Large intestine (tissue), 3 donors: ENCODE measurements around the gene THSD4. TPM values are rescaled to one million over a fixed set of nuclear protein-coding genes. Genes with fewer than 3 reads are reported as not detected.

Experiments used
- DNase-seq, 2 donors: peaks; one replicate each; pipeline versions ENCODE4 v3.0.0 to v3.0.0-alpha.2; 2013
- H3K27ac ChIP-seq: one replicate; pipeline ENCODE4 v1.5.1; 2013; ENCODE audit warnings: low read length
- H3K27me3 ChIP-seq: 2 replicates; pipeline ENCODE4 v1.6.1; 2013; ENCODE audit warnings: low read length; ENCODE audit not compliant: control insufficient read depth, insufficient read depth
- H3K36me3 ChIP-seq: 2 replicates; pipeline ENCODE4 v1.6.1; 2013; ENCODE audit warnings: low read length; ENCODE audit not compliant: control insufficient read depth, insufficient read depth
- H3K4me1 ChIP-seq: one replicate; pipeline ENCODE4 v1.6.1; 2013; ENCODE audit warnings: low read length; ENCODE audit not compliant: control insufficient read depth, insufficient read depth
- H3K4me3 ChIP-seq: one replicate; pipeline ENCODE4 v1.5.1; 2013; ENCODE audit warnings: low read length
- H3K9me3 ChIP-seq: one replicate; pipeline ENCODE4 v1.6.1; 2013; ENCODE audit warnings: mild to moderate bottlenecking, low read depth, low read length, moderate library complexity; ENCODE audit not compliant: control insufficient read depth
- WGBS: methylation state at CpG from one replicate; pipeline ENCODE4 v1.1.5; 2013; ENCODE audit warnings: low lambda C conversion rate; ENCODE audit not compliant: insufficient coverage; 5-methylcytosine and 5-hydroxymethylcytosine counted together
- polyA plus RNA-seq: library from polyadenylated mRNA; unstranded; fragments of 120-200 nt; gene quantifications from one replicate; pipeline ENCODE4 v1.2.1, GENCODE V29; 2013

THSD4 gene
- polyA plus RNA-seq, 1 donor: 17.5 TPM

GRCh38 chr15:71729319-71729718 lies 614.0 kb downstream of the THSD4 start:
- Histone ChIP-seq H3K4me3 (no peak overlapping the region), H3K27ac (no peak overlapping the region), H3K9me3 (no peaks in the 10 kb centered on the region), H3K27me3 (no peaks in the 10 kb centered on the region), H3K36me3 (no peaks in the 10 kb centered on the region), H3K4me1 (peaks cover 25% of the 10 kb centered on the region)
- WGBS: 90% methylated on average over 1 of the region's 2 CpGs
- DNase-seq: no peak

GRCh38 chr15:71730277-71731144 lies 615.2 kb downstream of the THSD4 start:
- Histone ChIP-seq H3K4me3 (no peak overlapping the region), H3K36me3 (no peaks in the 10 kb centered on the region), H3K27ac (no peak overlapping the region), H3K4me1 (peaks cover 25% of the 10 kb centered on the region), H3K9me3 (no peaks in the 10 kb centered on the region), H3K27me3 (no peaks in the 10 kb centered on the region)
- WGBS: no CpG with 5 or more reads among the region's 15 CpGs
- DNase-seq: peak; percentile 35 to 50

- Histone ChIP-seq H3K27ac (peak overlapping the region; percentile 77), H3K27me3 (no peaks in the 10 kb centered on the region), H3K36me3 (no peaks in the 10 kb centered on the region), H3K4me3 (no peak overlapping the region), H3K9me3 (peaks cover under 1% of the 10 kb centered on the region), H3K4me1 (peaks cover 29% of the 10 kb centered on the region)
- peak; percentile 85 to 92 for DNase-seq
- WGBS: no CpG with 5 or more reads among the region's 2 CpGs
Observed at GRCh38 chr15:71732636-71733035, 617.4 kb downstream of the THSD4 start.

GRCh38 chr15:71733122-71733521 lies 617.9 kb downstream of the THSD4 start:
- DNase-seq: no peak
- peaks cover 33% of the 10 kb centered on the region for H3K4me1 ChIP-seq
- peak overlapping the region; percentile 71 for H3K27ac ChIP-seq
- H3K27me3 ChIP-seq: no peaks in the 10 kb centered on the region
- no CpG with 5 or more reads among the region's 1 CpG for WGBS
- no peaks in the 10 kb centered on the region for H3K36me3 ChIP-seq
- no peak overlapping the region for H3K4me3 ChIP-seq
- H3K9me3 ChIP-seq: peaks cover 2% of the 10 kb centered on the region

GRCh38 chr15:71734709-71735384 lies 619.6 kb downstream of the THSD4 start:
- WGBS: no CpG with 5 or more reads among the region's 4 CpGs
- Histone ChIP-seq H3K27ac (no peak overlapping the region), H3K36me3 (no peaks in the 10 kb centered on the region), H3K27me3 (no peaks in the 10 kb centered on the region), H3K9me3 (peaks cover 2% of the 10 kb centered on the region), H3K4me1 (peaks cover 49% of the 10 kb centered on the region), H3K4me3 (no peak overlapping the region)
- DNase-seq: no peak

GRCh38 chr15:71735385-71735757 lies 620.1 kb downstream of the THSD4 start:
- Histone ChIP-seq H3K27ac (no peak overlapping the region), H3K4me1 (peaks cover 51% of the 10 kb centered on the region), H3K36me3 (no peaks in the 10 kb centered on the region), H3K9me3 (peaks cover 2% of the 10 kb centered on the region), H3K27me3 (no peaks in the 10 kb centered on the region), H3K4me3 (no peak overlapping the region)
- 100% methylated on average over 2 of the region's 2 CpGs for WGBS
- no peak for DNase-seq

- Histone ChIP-seq H3K4me3 (no peak overlapping the region), H3K36me3 (no peaks in the 10 kb centered on the region), H3K9me3 (peaks cover 2% of the 10 kb centered on the region), H3K27me3 (no peaks in the 10 kb centered on the region), H3K27ac (no peak overlapping the region), H3K4me1 (peaks cover 49% of the 10 kb centered on the region)
- no peak for DNase-seq
- WGBS: 97% methylated on average over 4 of the region's 6 CpGs
Observed at GRCh38 chr15:71736286-71736947, 621.1 kb downstream of the THSD4 start.

- Histone ChIP-seq H3K4me3 (no peak overlapping the region), H3K9me3 (peaks cover 2% of the 10 kb centered on the region), H3K36me3 (no peaks in the 10 kb centered on the region), H3K4me1 (peaks cover 36% of the 10 kb centered on the region), H3K27ac (no peak overlapping the region), H3K27me3 (no peaks in the 10 kb centered on the region)
- no CpG with 5 or more reads among the region's 16 CpGs for WGBS
- DNase-seq: no peak
Observed at GRCh38 chr15:71737761-71738160, 622.5 kb downstream of the THSD4 start.

GRCh38 chr15:71739355-71739754 lies 624.1 kb downstream of the THSD4 start:
- Histone ChIP-seq H3K27ac (peak overlapping the region; percentile 4), H3K4me1 (peaks cover 37% of the 10 kb centered on the region)
- WGBS: no CpG with 5 or more reads among the region's 1 CpG

GRCh38 chr15:71742964-71743363 lies 627.7 kb downstream of the THSD4 start:
- DNase-seq: no peak
- Histone ChIP-seq H3K27ac (no peak overlapping the region), H3K36me3 (no peaks in the 10 kb centered on the region), H3K4me1 (peaks cover 48% of the 10 kb centered on the region), H3K27me3 (no peaks in the 10 kb centered on the region), H3K9me3 (no peaks in the 10 kb centered on the region), H3K4me3 (no peak overlapping the region)
- WGBS: no CpG with 5 or more reads among the region's 5 CpGs

More at GRCh38 chr15:71739355-71739754, 624.1 kb downstream of the THSD4 start:
- Histone ChIP-seq H3K9me3 (peaks cover 2% of the 10 kb centered on the region), H3K27me3 (no peaks in the 10 kb centered on the region), H3K36me3 (no peaks in the 10 kb centered on the region), H3K4me3 (no peak overlapping the region)
- DNase-seq: no peak
